GM23248 (cell line): ENCODE data around the gene IQCN. TPM values are rescaled to one million over a fixed set of nuclear protein-coding genes. Genes with fewer than 3 reads are reported as not detected.

Experiments
- DNase-seq: peaks from one replicate; pipeline ENCODE4 v3.0.0-alpha.2; 2015
- H2AFZ ChIP-seq: fragments of 200-600 bp; sonication (generic); 2 replicates; pipeline ENCODE4 v1.6.1; 2016; ENCODE audit warnings: antibody characterized with exemption
- H3F3A ChIP-seq: fragments of 200-600 bp; sonication (generic); 2 replicates; pipeline ENCODE4 v1.6.1; 2016; ENCODE audit warnings: mild to moderate bottlenecking, antibody characterized with exemption, mixed run types; ENCODE audit not compliant: insufficient read depth
- H3K27ac ChIP-seq: fragments of 200-600 bp; sonication (generic); 2 replicates; pipeline ENCODE4 v1.5.1; 2016; ENCODE audit warnings: mild to moderate bottlenecking
- H3K27me3 ChIP-seq: fragments of 200-600 bp; sonication (generic); replicated peaks from 2 replicates; pipeline ENCODE4 v1.6.1; 2016; ENCODE audit warnings: mild to moderate bottlenecking; ENCODE audit not compliant: insufficient read depth
- H3K36me3 ChIP-seq: fragments of 200-600 bp; sonication (generic); 2 replicates; pipeline ENCODE4 v1.6.1; 2016; ENCODE audit warnings: low read depth, mild to moderate bottlenecking
- H3K4me1 ChIP-seq: fragments of 200-600 bp; sonication (generic); 2 replicates; pipeline ENCODE4 v1.6.1; 2016; ENCODE audit warnings: mild to moderate bottlenecking; ENCODE audit not compliant: insufficient read depth
- H3K4me2 ChIP-seq: fragments of 200-600 bp; sonication (generic); one replicate; pipeline ENCODE4 v1.6.1; 2016; ENCODE audit warnings: mild to moderate bottlenecking; ENCODE audit not compliant: unreplicated experiment
- H3K4me3 ChIP-seq: fragments of 200-600 bp; sonication (generic); 2 replicates; pipeline ENCODE4 v1.5.1; 2016; ENCODE audit warnings: mild to moderate bottlenecking
- H3K79me2 ChIP-seq: fragments of 200-600 bp; sonication (generic); 2 replicates; pipeline ENCODE4 v1.6.1; 2016; ENCODE audit warnings: mild to moderate bottlenecking; ENCODE audit not compliant: insufficient read depth
- H3K9ac ChIP-seq: fragments of 200-600 bp; sonication (generic); 2 replicates; pipeline ENCODE4 v1.6.1; 2016; ENCODE audit warnings: mild to moderate bottlenecking
- H3K9me2 ChIP-seq: fragments of 200-600 bp; sonication (generic); 2 replicates; pipeline ENCODE4 v1.6.1; 2016; ENCODE audit warnings: mixed run types, mild to moderate bottlenecking, moderate library complexity; ENCODE audit not compliant: insufficient read depth
- H3K9me3 ChIP-seq: fragments of 200-600 bp; sonication (generic); one replicate; pipeline ENCODE4 v1.6.1; 2017; ENCODE audit warnings: low read depth
- H4K20me1 ChIP-seq: fragments of 200-600 bp; sonication (generic); 2 replicates; pipeline ENCODE4 v1.6.0; 2016; ENCODE audit not compliant: insufficient read depth
- EZH2 ChIP-seq: fragments of 200-600 bp; sonication (generic); IDR thresholded peaks from 2 replicates; pipeline ENCODE4 v1.6.1; 2018; ENCODE audit warnings: antibody characterized with exemption, mild to moderate bottlenecking; ENCODE audit not compliant: insufficient read depth, poor library complexity, severe bottlenecking
- EZH2phosphoT487 ChIP-seq: fragments of 200-600 bp; sonication (generic); IDR thresholded peaks from 2 replicates; pipeline ENCODE4 v1.6.1; 2018; ENCODE audit warnings: antibody characterized with exemption, moderate library complexity, mild to moderate bottlenecking, low read depth; ENCODE audit not compliant: insufficient read depth
- WGBS, 2 experiments: methylation state at CpG; one replicate each; pipeline ENCODE4 v1.1.6; 2015 to 2017; ENCODE audit warnings: low lambda C conversion rate in 2 of 2, low coverage in 1 of 2; ENCODE audit errors: missing lambda C conversion rate in 2 of 2; 5-methylcytosine and 5-hydroxymethylcytosine counted together
- in situ Hi-C: fragments of 300-500 bp; cut with MboI; formaldehyde crosslinking; loops from 2 replicates; pipeline ENCODE4 v1.15.0; 2020
- polyA plus RNA-seq: library from polyadenylated mRNA; unstranded; fragments of >200 nt; fragmentation: Nextera tagmentation; extraction: Ambion mirVana; gene quantifications from 2 replicates; pipeline ENCODE4 v1.2.1, GENCODE V29; 2016
- total RNA-seq: library from RNA; depleted of rRNA; stranded (reverse); fragments of >200 nt; shearing (Covaris generic); gene quantifications from 2 replicates; pipeline ENCODE4 v1.2.3, GENCODE V29; 2014

IQCN gene
- total and polyA plus RNA-seq, 2 experiments from 2014 or later: 0.11 to 0.16 TPM

DNA sequence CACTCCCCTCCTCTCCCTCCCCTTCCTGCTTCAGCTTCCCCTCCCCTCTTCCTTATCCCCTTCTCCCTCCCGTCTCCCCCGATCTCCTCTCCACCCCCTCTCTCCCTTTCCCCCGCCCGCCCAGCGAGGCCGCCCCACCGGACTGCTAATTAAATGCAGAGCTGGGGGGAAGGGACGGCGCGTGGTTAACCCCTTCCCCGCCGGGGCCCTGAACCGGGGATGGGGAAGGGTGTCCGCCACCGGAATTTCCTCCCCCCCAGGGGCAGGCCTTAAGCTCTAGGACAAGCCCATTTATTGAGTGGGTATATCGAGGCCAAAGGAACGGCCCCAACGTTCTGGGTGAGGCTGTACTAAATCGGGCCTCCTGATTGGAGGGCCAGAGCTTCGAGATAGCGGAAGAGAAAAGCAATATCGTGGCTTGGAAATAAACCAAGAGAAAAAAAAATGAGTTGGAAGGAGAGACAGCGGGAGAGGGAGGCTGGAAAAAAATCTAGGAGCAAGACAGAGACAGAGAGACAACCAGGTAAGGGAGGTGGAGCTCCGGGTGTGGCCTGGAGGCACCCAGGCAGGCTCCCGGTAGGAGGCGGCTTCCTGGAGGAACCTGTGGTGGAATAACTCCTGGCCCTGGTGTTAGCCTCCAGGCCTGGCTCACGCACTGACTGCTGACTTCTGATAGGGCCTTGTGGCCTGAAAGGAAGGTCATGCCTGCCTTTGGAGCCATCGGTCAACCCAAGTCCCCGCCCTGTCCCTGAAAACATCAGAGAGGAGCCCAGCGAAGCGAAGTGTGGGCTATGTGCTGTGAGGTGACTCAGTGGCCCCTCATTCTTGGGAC, 18.8 kb upstream of the IQCN start:
- Histone ChIP-seq H3K4me1 (peaks cover 12% of the 10 kb centered on the region), H3K27ac (peak overlapping the region; percentile 88), H3K36me3 (no peaks in the 10 kb centered on the region), H3K9ac (peak overlapping the region; percentile 94), H3F3A (peaks cover 28% of the 10 kb centered on the region), H3K4me3 (peak overlapping the region; percentile 72), H3K27me3 (no peaks in the 10 kb centered on the region), H3K4me2 (peak overlapping the region; percentile 92), H3K79me2 (no peaks in the 10 kb centered on the region), H4K20me1 (no peaks in the 10 kb centered on the region), H3K9me3 (no peaks in the 10 kb centered on the region), H2AFZ (peak overlapping the region; percentile 63), H3K9me2 (no peaks in the 10 kb centered on the region)
- in situ Hi-C loops: no loop called here
- WGBS, 2 experiments: 9 to 11% methylated on average over 24 to 31 of the region's 31 CpGs
- peak; percentile 69 for DNase-seq
- TF ChIP-seq EZH2phosphoT487 (no peak), EZH2 (no peak)

DNA sequence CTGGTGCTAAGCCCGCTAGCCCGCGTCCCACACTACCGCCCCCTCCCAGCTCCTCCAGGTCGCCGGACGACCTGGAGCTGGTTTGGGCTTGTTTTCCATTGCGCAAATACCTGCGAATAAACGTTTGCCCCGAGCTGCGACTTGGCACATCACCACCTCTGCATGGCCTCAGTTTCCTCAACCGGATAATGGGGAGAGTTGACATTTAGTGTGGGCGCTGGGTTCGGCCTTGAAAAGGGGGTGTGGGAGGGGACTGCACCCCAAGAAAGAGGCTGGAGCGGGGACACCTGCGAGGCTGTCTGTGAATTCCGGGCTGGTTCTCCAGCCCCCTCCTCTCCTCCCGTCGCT, 18.2 kb upstream of the IQCN start:
- Histone ChIP-seq H3K79me2 (no peaks in the 10 kb centered on the region), H3K4me3 (peak overlapping the region; percentile 72), H3K36me3 (no peaks in the 10 kb centered on the region), H3K27me3 (no peaks in the 10 kb centered on the region), H3K27ac (peak overlapping the region; percentile 88), H2AFZ (peak overlapping the region; percentile 63), H4K20me1 (no peaks in the 10 kb centered on the region), H3K9ac (peak overlapping the region; percentile 94), H3K9me3 (no peaks in the 10 kb centered on the region), H3K9me2 (no peaks in the 10 kb centered on the region), H3F3A (peaks cover 22% of the 10 kb centered on the region), H3K4me2 (peak overlapping the region; percentile 92), H3K4me1 (peaks cover 12% of the 10 kb centered on the region; the same call in 1 of the 2 replicates)
- in situ Hi-C loops: no loop called here
- no peak for DNase-seq
- TF ChIP-seq EZH2 (no peak), EZH2phosphoT487 (no peak)
- 0 to 6% methylated on average over 11 to 20 of the region's 20 CpGs for WGBS, 2 experiments

DNA sequence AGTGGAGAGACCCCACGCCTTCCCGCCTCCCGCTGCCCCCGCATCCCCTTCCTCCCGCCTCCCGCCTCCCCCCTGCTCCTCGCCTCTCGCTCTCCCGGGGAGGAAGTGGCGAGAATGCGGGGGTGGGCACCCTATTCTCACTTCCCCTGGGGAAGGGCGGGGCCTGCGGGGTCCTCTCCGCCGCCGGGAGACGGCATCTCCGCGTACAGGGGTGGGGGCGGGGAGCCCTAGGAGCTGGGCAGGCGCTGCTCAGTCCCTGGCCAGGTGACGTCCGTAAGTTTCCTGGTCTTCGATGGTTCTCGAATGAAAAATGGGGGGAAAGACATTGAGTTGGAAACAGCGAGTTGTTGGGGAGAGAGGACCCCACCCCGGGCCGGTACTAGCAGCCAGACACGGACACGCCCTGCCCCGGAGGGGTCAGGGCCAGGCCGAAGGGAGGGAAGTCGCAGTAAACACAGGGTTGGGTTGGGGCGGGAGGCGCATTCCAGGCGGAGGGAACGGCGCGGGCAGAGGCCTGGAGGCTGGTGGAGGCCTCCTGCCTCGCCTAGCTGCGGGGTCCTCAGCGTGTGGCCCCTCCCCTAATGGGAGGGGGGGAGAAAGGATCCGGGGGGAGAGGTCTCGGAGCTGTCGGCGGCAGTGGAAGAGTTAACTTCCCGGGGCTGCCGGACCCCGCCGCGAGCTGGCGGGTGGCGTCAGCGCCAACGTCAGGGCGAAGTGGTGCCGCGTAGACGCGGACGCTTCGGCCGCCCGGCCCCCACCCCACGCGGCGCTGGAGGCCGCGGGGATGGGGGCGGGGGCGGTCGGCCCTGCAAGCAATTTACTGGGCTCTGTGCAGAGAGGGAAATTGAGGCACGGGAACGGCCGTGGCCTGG, 17.6 kb upstream of the IQCN start:
- H3F3A ChIP-seq: peaks cover 17% of the 10 kb centered on the region
- TF ChIP-seq EZH2: no peak
- no peak for TF ChIP-seq EZH2phosphoT487
- no peaks in the 10 kb centered on the region for H3K9me3 ChIP-seq
- peak overlapping the region; percentile 92 for H3K4me2 ChIP-seq
- H4K20me1 ChIP-seq: no peaks in the 10 kb centered on the region
- H3K9me2 ChIP-seq: no peaks in the 10 kb centered on the region
- H3K9ac ChIP-seq: peak overlapping the region; percentile 94
- H3K27me3 ChIP-seq: no peaks in the 10 kb centered on the region
- H3K36me3 ChIP-seq: no peaks in the 10 kb centered on the region
- in situ Hi-C loops: no loop called here
- no peaks in the 10 kb centered on the region for H3K79me2 ChIP-seq
- peak overlapping the region; percentile 63 for H2AFZ ChIP-seq
- H3K4me1 ChIP-seq: peaks cover 12% of the 10 kb centered on the region; the same call in 1 of the 2 replicates
- DNase-seq: peak; percentile 86
- WGBS, 2 experiments: 0 to 1% methylated on average over 22 to 65 of the region's 75 CpGs
- H3K4me3 ChIP-seq: peak overlapping the region; percentile 72
- peak overlapping the region; percentile 88 for H3K27ac ChIP-seq

DNA sequence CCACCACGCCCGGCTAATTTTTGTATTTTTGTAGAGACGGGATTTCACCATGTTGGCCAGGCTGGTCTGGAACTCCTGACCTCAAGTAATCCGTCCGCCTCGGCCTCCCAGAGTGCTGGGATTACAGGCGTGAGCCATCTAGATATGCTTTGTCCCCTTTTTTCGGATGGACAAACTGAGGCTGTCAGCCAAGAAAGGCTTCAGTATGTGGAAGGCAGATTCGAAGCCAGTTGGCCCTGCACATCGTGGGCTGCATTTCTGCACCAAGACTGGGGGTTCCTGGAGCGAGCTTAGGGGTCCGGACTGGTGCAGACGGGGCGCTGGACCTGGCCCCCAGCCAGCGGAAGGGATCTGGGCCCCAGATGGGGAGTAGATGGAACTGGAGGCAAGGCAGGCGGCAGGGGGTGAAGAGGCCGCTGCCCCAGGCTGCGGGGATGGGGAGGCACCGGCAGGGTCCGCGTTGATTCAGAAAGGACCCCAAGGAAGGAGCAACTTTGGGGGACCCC, 16.8 kb upstream of the IQCN start:
- Histone ChIP-seq H3K36me3 (no peaks in the 10 kb centered on the region), H3K4me1 (peaks cover 12% of the 10 kb centered on the region; the same call in 1 of the 2 replicates), H3K4me3 (peak overlapping the region; percentile 72), H3K27me3 (no peaks in the 10 kb centered on the region), H3K4me2 (peak overlapping the region; percentile 92), H2AFZ (peak overlapping the region; percentile 63), H3K9ac (peak overlapping the region; percentile 94), H3F3A (peaks cover 17% of the 10 kb centered on the region), H3K9me3 (no peaks in the 10 kb centered on the region), H3K79me2 (no peaks in the 10 kb centered on the region), H3K9me2 (no peaks in the 10 kb centered on the region), H4K20me1 (no peaks in the 10 kb centered on the region), H3K27ac (peak overlapping the region; percentile 88)
- 28 to 30% methylated on average over 21 of the region's 21 CpGs for WGBS, 2 experiments
- DNase-seq: no peak
- TF ChIP-seq EZH2phosphoT487 (no peak), EZH2 (no peak)
- in situ Hi-C loops: no loop called here
